WI38 (cell line): ENCODE results near the gene PCA3.
A peak's percentile ranks its signal among the peaks of the same experiment; 100 is the strongest.

Experiments
- H3K4me3 ChIP-seq: 2 replicates; pipeline ENCODE4 v1.5.1; 2011; ENCODE audit warnings: low read depth, mild to moderate bottlenecking, control low read depth, low read length
- CTCF ChIP-seq: IDR thresholded peaks from 2 replicates; pipeline ENCODE4 v1.5.1; 2012; ENCODE audit warnings: low read depth, mild to moderate bottlenecking, control low read depth, low read length

The PCA3 gene

GRCh38 chr9:76817489-76817888 lies 53.3 kb downstream of the PCA3 start:
- no peak for TF ChIP-seq CTCF

GRCh38 chr9:76818271-76818670 lies 54.0 kb downstream of the PCA3 start:
- TF ChIP-seq CTCF, result no peak
- no peak overlapping the region for H3K4me3 ChIP-seq

More at GRCh38 chr9:76817489-76817888, 53.3 kb downstream of the PCA3 start:
- H3K4me3 ChIP-seq, result no peak overlapping the region

GRCh38 chr9:76820431-76820830 lies 56.2 kb downstream of the PCA3 start:
- no peak overlapping the region for H3K4me3 ChIP-seq
- TF ChIP-seq CTCF, result no peak

- no peak for TF ChIP-seq CTCF
- H3K4me3 ChIP-seq, result no peak overlapping the region
These were observed 63.2 kb downstream of the PCA3 start for GRCh38 chr9:76827296-76828080.

- no peak for TF ChIP-seq CTCF
- H3K4me3 ChIP-seq, result no peak overlapping the region
These were observed 64.2 kb downstream of the PCA3 start for GRCh38 chr9:76828447-76828846.

- no peak for TF ChIP-seq CTCF
- H3K4me3 ChIP-seq, result 0 out of 2 replicates have a peak overlapping the region, but pooled peaks have one; percentile 12
These were observed 71.5 kb downstream of the PCA3 start for GRCh38 chr9:76835571-76836283.
